ENCODE data around the gene ROBO2. TPM values are rescaled to one million over a fixed set of nuclear protein-coding genes. Genes with fewer than 3 reads are reported as not detected.

ROBO2 gene
- polyA plus RNA-seq, 1 donor from 2014 or later: 55.5 TPM

- Histone ChIP-seq H3K27me3 (ENCODE audit: insufficient read depth, low read depth, low read length) (no peaks in the 10 kb centered on the region), H3K9me3 (ENCODE audit: low read length) (no peaks in the 10 kb centered on the region), H3K9ac (ENCODE audit: low read length) (peak overlapping the region; percentile 34), H3K9me2 (ENCODE audit: insufficient read depth, low read length) (no peaks in the 10 kb centered on the region), H3K27ac (ENCODE audit: low read length) (peak overlapping the region; percentile 78), H3K4me3 (ENCODE audit: low read length) (peak overlapping the region; percentile 45), H3K79me2 (replicated peaks; ENCODE audit: insufficient read depth, low read length) (no peaks in the 10 kb centered on the region), H4K20me1 (ENCODE audit: insufficient read depth) (no peaks in the 10 kb centered on the region), H3F3A (ENCODE audit: insufficient read depth, low read length, poor library complexity, severe bottlenecking) (no peaks in the 10 kb centered on the region), H3K4me2 (ENCODE audit: low read length) (peak overlapping the region; percentile 21), H3K36me3 (ENCODE audit: insufficient read depth, low read length) (no peaks in the 10 kb centered on the region), H2AFZ (ENCODE audit: low read depth, low read length) (no peak overlapping the region)
- TF ChIP-seq RAD21 (conservative IDR thresholded peaks at IDR 0.05) (peak; percentile 71), POLR2AphosphoS5 (IDR thresholded peaks at IDR 0.05) (peak; percentile 90), TAF1 (IDR thresholded peaks at IDR 0.05; ENCODE audit: low read depth) (no peak), REST (IDR thresholded peaks at IDR 0.05; ENCODE audit: borderline replicate concordance) (peak; percentile 64), MXI1 (conservative IDR thresholded peaks at IDR 0.05; ENCODE audit: poor library complexity, severe bottlenecking) (peak; percentile 59), CTCF (IDR thresholded peaks at IDR 0.05; ENCODE audit: poor library complexity, severe bottlenecking) (peak; percentile 79), SMC3 (conservative IDR thresholded peaks at IDR 0.05; ENCODE audit: poor library complexity) (peak; percentile 67), EZH2 (IDR thresholded peaks at IDR 0.05; ENCODE audit: borderline replicate concordance, insufficient read depth, low read length, poor library complexity, severe bottlenecking) (no peak), EP300 (conservative IDR thresholded peaks at IDR 0.05; ENCODE audit: poor library complexity, severe bottlenecking) (peak; percentile 99)
Measured at GRCh38 chr3:77158730-77159581, 119.1 kb downstream of the ROBO2 start.

- Histone ChIP-seq H3K9me3 (ENCODE audit: low read length) (no peaks in the 10 kb centered on the region), H3K27ac (ENCODE audit: low read length) (no peak overlapping the region), H3K4me3 (ENCODE audit: low read length) (no peak overlapping the region), H3K36me3 (ENCODE audit: insufficient read depth, low read length) (no peaks in the 10 kb centered on the region), H4K20me1 (ENCODE audit: insufficient read depth) (no peaks in the 10 kb centered on the region), H3K4me2 (ENCODE audit: low read length) (no peak overlapping the region), H2AFZ (ENCODE audit: low read depth, low read length) (no peak overlapping the region), H3K27me3 (ENCODE audit: insufficient read depth, low read depth, low read length) (no peaks in the 10 kb centered on the region), H3K9me2 (ENCODE audit: insufficient read depth, low read length) (no peaks in the 10 kb centered on the region), H3K79me2 (replicated peaks; ENCODE audit: insufficient read depth, low read length) (no peaks in the 10 kb centered on the region), H3K9ac (ENCODE audit: low read length) (no peak overlapping the region), H3F3A (ENCODE audit: insufficient read depth, low read length, poor library complexity, severe bottlenecking) (no peaks in the 10 kb centered on the region)
- TF ChIP-seq MXI1 (conservative IDR thresholded peaks at IDR 0.05; ENCODE audit: poor library complexity, severe bottlenecking): no peak
- no peak for TF ChIP-seq EP300 (conservative IDR thresholded peaks at IDR 0.05; ENCODE audit: poor library complexity, severe bottlenecking)
- TF ChIP-seq EZH2 (IDR thresholded peaks at IDR 0.05; ENCODE audit: borderline replicate concordance, insufficient read depth, low read length, poor library complexity, severe bottlenecking): no peak
- TF ChIP-seq POLR2AphosphoS5 (IDR thresholded peaks at IDR 0.05): no peak
Measured at GRCh38 chr3:77160931-77161497, 121.1 kb downstream of the ROBO2 start.
